Stomach (tissue), 4 donors: ENCODE measurements around the gene SLC30A10.

ENCODE experiments used
- CTCF ChIP-seq, 7 experiments: fragments of 450-650 bp in 4 of 7; fragments of 200-600 bp in 3 of 7; sonication (generic) in 3 of 7; IDR thresholded peaks; one replicate each; pipeline ENCODE4 v1.5.1; 2016 to 2019; ENCODE audit warnings: antibody characterized with exemption in 7 of 7, control low read depth in 2 of 7, mild to moderate bottlenecking in 1 of 7
- POLR2A ChIP-seq, 4 donors: fragments of 450-650 bp; IDR thresholded peaks; one replicate each; pipeline ENCODE4 v1.6.1; 2016; ENCODE audit warnings: antibody characterized with exemption in 4 of 4, control low read depth in 2 of 4, mild to moderate bottlenecking in 1 of 4, moderate library complexity in 1 of 4
- POLR2AphosphoS5 ChIP-seq, 3 donors: sonication (generic); formaldehyde crosslinking; IDR thresholded peaks; one replicate each; pipeline ENCODE4 v1.6.1; 2016; ENCODE audit warnings: antibody characterized with exemption in 3 of 3

- TF ChIP-seq POLR2A (IDR thresholded peaks at IDR 0.05), result no peak
- no peak for TF ChIP-seq CTCF (IDR thresholded peaks at IDR 0.05)
- TF ChIP-seq POLR2AphosphoS5 (IDR thresholded peaks at IDR 0.05), result no peak
These were observed 25.4 kb downstream of the SLC30A10 start for GRCh38 chr1:219902951-219903350.
